HG03025 (cell line): ENCODE results near the gene IL21R.
A peak's percentile ranks its signal among the peaks of the same experiment; 100 is the strongest.
"Not testable (repeated sequence)": the region's sequence is repeated elsewhere in the genome, so short reads cannot be mapped to it uniquely, and the experiment has no call there.

Experiments used
- ATAC-seq: cut with Tn5 transposase; IDR thresholded peaks from one replicate; pipeline ENCODE4 v1.9.1; 2021; ENCODE audit warnings: mild to moderate bottlenecking, moderate library complexity; ENCODE audit not compliant: unreplicated experiment, low FRiP score

IL21R gene

DNA sequence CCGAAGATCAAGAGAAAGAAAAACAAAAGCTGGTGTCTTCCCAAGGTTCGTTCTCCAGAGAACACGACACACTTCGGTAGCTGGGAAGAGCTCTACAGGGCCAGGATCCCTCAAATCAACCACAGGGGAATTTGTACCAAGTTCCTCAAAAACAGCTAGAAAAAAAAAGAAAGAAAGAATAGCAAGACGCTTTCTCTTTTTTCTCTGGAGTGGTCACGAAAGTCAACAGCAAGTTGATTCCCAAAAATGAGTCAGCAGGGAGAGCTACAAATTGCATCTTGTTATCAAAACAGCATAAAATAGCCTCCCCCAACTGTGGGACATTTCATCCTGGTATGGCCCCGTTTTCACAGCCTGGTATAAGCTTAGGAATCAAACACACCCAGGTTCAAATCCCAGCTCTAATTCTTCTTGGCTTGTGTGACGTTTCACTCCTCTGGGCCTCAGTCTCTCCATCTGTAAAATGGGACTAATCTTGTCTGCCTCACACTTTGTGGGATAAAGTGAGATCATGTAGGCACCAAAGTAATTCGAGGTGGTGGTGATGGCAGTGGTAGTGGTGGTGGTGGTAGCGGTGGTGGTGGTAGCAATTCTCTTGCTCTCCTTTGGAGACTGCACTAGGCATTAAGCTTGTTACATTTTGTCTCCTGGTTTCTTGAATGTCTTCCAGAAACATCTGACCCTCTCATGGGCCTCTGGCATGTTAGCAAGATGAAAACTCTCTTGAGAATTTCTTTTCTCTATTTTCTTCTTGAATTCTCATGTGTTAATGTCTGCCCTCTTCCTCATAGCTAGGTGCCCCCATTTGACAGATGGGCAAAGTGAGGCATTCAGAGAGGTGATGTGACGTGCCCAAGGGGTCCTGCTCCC, 988 bp upstream of the IL21R start:
- ATAC-seq = no peak

DNA sequence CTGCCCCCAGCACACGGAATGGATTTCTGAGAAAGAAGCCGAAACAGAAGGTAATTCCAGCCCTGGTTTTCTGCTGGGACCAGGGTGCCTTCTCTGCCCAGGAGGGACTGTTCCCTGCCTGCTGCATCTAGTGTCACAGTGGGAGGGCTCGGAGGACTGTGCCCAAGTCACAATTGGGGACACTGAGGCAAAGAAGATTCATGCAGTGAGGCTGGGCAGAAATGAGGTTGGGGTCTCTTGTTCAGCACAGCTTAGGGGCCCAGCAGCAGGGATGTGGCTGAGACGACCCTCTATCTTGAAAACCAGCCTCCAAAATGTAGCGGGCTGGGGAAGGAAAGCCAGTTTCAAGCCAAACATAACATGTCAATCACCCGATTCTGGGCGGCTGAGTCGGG, 592 bp downstream of the IL21R start:
- no peak for ATAC-seq

DNA sequence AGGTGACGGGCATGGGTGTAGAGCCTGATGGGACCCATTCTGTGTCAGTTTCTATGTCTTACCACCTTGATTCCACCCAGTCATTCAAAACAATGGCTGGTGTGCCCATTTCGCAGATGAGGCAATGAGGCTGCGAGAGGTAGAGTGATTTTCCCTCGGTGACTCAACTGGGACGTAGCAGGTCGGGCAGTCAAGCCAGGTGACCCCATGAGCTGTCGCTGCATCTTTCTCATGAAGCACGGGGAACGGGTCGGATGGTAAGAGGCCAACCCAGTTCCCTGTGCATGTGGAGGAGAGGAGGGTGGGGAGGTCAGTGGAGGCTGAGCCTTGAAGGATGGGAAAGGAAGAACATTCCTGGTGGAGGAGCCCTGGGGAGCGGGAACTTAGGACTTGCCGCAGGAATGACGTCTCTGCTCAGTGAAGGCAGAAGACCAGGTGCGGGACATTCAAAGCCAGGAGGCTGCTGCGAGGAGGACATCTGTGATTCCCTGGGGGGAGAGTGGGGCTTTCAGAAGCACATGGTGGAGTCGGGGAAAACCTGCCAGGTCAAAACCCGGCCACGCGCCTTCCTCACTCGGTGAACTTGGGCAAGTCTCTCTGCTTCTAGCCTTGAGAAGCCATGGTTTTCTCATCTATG, 1.1 kb downstream of the IL21R start:
- no peak for ATAC-seq

DNA sequence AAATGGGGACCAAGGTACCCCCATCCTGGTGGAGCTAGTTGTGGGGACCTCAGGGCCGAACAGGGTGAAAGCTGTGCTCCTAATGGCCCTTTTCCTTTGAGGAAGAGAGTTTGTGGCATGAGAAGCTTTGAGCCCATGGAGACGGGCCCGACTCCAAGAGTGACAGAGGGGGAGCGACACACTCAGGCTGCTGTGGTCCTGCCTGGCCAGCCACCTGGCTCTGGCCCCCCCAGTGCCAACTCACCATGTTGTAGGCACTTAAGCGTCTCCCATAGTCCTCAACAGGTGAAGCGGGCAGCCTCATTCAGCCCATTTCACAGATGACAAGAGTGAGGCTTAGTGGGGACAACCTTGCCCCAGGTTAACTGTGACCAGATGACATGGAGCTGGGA, 1.6 kb downstream of the IL21R start:
- ATAC-seq = no peak

DNA sequence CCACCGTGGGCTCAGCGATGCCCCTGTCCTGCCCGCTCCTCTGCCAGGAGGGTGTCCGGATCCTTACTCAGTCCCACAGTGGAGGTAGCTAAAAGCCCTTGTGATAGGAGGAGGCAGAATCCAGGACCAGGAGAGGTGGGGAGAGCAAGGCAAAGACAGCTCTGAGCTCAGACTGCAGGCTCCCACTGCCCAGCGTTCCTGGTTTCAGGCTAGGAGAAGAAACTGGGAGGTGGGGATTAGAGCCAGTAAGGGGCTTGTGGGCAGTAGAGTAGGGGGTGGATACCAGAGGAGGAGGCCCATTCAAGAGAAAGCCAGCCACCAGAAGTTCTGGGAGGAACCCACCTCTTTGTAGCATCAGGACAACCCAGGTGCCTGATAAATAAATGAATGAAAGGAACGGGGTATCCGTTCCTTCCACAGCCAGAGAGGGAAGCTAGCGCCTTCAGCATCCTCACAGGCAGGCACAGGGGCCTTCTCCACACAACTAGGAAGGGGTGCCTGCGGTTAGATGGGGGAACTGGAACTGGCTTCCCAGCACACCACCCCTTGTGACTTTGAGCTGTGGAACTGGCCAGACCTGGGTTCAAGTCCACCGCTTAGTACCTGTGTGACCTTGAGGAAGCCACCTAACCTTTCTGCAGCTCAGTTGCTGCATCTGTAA, 2.3 kb downstream of the IL21R start:
- no peak for ATAC-seq

DNA sequence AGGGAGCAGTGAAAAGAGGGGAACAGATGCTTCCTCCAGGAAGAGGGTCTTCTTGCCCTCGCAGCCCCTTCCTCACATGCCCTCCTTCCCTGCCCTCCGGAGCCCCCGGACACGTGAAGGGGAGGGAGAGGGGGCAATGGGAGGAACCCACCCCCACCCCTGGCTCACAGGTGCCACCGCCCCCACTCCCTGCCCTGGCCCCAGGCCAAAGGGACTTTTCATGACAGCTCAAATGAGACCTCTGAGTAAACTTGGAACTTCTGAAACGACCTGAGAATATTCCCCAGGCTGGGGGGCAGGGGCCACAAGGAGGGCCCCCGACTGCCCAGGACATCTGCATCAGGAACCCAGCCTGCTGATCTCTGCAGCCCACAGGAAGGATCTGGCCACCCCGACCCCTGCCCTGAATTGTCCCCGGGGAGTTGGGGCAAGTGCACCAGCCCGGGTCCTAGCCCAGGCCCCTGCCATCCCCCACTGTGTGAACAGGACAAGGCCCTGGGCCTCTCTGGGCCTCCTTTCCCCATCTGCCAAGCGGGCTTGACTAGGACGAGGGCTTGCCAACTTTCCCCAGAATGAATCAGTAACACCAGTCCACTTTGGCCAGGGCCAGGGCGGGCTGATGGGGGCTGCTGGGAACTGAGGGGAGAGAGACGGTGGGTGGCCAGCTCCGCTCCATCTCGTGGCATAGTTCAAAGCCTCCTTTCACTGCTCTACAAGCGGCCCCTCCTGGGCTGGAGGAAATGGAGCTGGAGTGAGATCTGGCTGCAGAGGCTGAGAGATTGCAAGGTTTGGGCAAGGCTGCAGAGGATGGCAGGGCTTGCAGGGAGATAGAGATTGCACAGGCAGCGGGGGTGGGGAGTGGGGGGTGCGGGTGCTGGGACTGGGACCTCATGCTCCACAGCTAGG, 3.8 kb downstream of the IL21R start:
- ATAC-seq = no peak

DNA sequence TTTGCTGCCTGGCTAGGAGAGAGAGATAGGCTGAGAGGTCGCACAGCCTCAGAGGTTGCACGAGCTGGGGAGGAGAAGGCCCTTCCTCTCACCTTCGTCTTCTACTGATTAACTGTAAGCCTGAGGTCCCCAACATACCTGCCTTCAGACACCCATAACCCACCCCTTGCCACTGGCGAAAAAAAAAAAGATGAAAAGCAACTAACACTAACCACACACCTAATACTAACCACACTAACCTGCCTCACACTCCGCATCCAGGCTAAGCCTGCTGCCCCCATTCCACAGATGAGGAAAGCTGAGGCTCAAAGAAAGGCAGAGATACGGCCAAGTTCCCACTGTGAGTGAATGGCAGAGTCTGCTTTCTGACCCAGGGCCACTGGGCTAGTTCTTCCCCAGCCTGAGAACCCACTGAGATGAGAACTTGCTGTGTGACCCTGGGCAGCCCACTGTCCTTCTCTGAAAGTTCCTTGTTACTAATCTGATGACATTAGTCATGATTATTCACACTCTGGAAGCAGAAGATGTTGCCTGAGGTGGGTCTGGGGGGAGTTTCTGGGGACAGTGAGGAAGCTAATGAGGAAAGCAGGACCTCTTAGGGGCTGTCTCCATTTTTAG, 4.6 kb downstream of the IL21R start:
- no peak for ATAC-seq

DNA sequence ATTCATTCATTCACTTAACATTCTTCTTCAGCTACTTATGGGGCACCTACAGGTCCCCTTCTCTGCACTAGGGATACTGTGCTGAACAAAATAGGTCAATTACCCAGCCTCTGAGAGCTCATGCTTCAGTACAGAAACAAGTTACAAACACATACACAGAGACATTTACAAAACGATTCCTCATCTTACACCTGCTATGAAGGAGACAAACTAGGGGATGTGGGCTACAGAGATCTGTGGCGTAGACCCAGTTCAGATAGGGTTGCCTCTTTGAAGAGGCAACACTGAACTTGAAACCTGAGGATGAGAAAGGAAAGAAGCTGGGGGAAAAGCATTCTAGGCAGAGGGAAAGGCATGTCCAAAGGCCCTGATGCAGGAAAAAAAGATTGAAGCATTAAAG, 5.2 kb downstream of the IL21R start:
- no peak for ATAC-seq

DNA sequence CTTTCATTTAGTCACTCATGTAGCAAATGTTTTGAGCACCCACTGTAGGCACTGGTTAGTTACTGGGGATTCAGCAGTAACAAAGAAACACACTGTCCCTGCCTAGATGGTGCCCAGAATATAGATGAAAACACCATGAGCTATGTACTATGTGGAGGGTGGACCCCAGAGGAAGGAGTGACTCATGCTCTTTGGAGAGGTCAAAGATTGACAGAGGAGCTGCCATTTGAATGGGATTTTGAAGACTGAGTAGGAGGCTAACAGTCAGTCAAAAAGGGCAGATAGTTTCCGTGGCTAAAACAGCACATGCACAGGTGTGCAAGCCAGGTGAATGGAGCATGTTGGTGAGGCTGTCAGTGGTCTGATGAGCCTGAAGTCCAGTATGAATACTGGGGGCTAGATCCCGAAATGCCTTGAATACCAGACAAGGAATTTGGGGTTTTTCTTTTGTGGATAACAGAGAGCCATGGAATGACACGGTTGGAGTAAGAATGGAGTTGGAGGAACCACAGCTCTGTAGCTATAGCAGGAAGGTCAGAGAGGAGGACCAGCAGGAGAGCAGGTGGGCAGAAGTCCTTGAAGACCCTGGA, 6.1 kb downstream of the IL21R start:
- peak; percentile 34 for ATAC-seq

DNA sequence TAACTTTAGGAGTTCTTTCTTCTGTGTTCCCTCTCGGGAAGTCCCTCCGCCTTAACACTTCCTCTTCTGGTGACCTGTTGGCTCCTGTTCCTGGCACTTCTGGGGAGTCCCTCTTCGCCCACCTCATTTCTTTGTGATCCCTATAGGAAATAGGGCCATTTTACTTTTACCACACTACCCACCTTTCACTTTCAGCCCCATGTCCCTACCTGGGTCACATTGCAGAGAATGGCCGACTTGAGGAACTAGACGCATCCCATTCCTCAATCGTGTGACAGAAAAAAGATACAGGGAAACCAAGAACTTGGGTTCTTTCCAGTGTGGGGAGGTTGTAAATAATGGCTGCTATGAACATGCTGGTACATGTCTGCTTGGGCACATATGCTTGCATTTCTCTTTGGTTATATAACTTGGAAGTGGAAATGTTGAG, 6.6 kb downstream of the IL21R start:
- no peak for ATAC-seq

DNA sequence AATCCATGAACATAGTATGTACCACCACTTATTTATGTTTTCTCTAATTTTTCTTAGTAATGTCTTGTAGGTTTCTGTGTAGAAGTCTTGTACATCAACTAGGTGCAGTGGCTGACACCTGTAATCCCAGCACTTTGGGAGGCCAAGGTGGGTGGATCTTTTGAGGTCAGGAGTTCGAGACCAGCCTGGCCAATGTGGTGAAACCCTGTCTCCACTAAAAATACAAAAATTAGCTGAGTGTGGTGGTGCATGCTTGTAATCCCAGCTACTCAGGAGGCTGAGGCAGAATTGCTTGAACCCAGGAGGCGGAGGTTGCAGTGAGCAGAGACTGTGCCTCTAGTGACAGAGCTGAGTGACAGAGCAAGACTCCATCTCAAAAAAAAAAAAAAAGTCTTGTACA, 8.0 kb downstream of the IL21R start:
- not testable (repeated sequence) for ATAC-seq

DNA sequence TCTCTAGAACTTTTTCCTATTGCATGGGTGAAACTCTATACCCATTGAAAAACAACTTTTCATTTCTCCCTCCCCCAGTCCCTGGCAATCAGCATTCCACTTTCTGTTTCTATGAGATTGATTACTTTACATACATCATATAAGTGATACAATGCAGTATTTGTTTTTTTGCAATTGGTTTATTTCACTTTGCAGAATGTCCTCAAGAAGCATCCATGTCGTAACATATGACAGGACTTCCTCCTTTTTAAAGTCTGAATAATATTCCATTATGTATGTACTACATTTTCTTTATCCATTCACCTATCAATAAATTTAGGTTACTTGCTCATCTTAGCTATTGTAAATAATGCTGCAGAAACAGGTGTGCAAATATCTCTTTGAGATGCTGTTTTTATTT, 8.8 kb downstream of the IL21R start:
- ATAC-seq = no peak

DNA sequence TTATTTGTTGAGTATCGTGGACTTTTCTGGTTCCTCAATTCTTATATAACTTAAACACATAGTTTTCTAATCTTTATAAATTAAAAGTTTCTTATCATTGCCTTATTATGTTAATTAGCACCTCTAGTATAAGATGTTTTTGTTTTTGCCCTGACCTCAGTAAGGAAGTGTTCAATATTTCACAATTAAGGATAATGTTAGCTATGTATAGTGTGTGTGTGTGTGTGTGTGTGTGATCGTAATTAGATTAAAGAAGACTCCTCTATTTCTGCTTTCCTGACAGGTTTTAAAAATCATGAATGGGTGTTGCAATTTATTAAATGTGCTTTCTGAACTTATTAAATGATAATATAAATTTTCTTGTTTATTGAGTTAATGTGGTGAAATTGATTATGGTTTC, 12.0 kb downstream of the IL21R start:
- no peak for ATAC-seq

DNA sequence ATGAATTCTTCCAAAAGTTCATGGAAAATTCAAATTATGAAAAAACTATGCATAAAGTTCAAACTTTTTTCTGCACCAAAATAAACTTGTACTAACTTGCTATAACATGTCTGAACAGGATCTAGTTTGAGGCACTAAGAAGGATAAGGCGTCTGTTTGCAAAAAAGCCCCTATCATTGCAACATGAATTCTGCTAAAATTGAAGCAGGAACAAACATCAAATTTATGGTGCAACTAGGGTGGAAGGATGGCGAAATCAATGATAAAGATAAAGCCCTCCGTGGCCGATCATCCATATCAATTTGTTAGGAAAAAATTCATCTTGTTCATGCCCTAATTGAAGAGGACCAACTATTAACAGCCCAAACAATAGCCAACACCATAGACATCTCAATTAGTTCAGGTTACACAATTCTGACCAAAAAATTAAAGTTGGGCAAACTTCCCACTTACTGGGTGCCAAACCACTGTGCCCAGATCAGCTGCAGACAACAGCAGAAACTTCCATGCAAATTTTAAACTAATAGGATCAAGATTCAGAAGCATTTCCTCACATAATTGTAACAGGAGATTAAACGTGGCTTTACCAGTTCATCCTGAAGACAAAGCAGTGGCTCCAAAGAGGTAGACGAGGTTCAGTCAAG, 12.9 kb downstream of the IL21R start:
- ATAC-seq = no peak

DNA sequence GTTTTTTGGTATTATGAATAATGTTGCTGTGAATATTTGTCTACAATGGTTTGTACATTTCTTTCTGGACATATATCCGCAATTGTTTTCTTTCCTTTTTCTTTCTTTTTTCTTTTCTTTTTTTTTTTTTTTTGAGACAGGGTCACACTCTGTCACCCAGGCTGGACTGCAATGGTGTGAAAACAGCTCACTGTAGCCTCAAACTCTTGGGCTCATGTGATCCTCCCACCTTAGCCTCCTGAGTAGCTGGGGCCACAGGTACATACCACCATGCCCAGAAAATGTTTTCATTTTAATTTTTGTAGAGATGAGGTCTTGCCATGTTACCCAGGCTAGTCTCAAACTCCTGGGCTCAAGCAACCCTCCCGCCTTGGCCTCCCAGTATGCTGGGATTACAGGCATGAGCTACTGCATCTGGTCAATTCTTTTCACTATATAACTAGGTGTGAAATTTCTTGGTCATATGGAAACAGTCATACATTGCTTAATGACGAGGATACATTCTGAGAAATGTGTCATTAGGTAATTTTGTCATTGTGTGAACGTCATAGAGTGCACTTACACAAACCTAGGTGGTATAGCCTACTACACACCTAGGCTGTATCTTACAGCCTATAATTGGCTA, 15.2 kb downstream of the IL21R start:
- ATAC-seq = no peak

DNA sequence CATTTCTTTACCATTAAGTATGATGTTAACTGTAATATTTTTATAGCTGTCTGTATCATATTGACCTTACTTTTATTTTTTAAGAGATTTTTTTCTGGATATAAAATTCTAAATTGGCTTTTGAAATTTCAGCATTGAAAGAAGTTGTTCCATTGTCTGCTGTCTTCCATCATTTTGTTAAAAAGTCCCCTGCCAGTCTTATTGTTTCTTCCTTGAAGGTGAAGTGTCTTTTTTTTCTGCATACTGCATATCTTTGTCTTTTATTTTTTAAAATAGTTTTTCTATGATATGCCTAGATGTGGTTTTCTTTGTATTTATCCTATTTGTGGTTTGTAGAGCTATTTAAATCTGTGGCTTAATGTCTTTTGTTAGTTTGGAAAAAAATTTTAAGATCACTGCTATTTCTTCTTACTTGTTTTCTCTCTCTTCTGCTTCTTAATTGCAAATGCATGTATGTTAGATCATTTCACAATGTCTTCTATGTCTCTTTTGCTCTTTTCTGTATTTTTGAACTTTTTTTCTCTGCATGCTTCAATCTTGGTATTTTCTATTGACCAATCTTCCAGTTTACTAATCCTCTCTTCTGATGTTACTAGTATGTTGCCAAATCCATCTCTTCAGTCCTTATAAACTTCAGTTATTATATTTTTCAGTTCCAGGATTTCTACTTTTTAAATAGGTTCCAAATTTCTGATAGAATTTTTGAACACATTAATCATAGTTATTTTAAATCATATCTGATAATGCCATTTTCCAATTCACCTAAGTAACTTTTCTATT, 20.2 kb downstream of the IL21R start:
- no peak for ATAC-seq

DNA sequence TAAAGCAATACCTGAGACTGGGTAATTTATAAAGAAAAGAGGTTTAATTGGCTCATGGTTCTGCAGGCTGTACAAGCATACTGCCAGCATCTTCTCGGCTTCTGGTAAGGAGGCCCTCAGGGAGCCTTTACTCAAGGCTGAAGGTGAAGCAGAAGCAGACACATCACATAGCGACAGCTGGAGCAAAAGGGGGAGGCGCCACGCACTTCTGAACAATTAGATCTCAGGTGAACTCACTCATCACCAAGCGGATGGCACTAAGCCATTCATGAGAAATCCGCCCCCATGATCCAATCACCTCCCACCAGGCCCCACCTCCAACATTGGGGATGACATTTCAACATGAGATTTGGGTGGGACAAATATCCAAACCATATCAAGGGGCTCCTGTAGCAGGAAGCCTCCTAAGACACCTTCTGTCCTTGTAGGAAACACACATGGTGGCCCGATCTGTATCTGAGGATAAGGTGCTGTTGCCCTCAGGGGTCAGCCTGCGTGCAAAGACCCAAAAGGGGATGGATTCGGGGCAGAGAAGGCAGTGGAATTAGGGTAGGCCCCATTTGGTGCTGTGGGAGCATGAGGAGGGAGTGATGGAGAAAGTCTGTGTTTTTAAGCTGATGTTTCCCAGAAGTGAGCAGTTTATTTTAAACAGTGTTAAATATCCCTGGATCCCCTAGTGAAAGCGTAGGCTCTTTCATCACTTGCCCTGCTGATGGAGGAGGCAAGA, 23.0 kb downstream of the IL21R start:
- no peak for ATAC-seq
